ENCODE results near the gene ATP8A2. TPM values are rescaled to one million over a fixed set of nuclear protein-coding genes. Genes with fewer than 3 reads are reported as not detected.

ATP8A2 gene
- total and polyA plus RNA-seq, 12 donors, result under 0.01 to 0.18 (median 0.10) TPM; not detected in 3

GRCh38 chr13:26026211-26026610 lies 654.4 kb downstream of the ATP8A2 start:
- 67 to 75% methylated on average over 4 of the region's 4 CpGs for WGBS, 2 donors
- DNase-seq, result no peak

GRCh38 chr13:26029581-26030136 lies 657.9 kb downstream of the ATP8A2 start:
- TF ChIP-seq CTCF (IDR thresholded peaks at IDR 0.05), result no peak
- H3K4me3 ChIP-seq, result no peak overlapping the region
- peaks cover 0 to 10% (median 2%) of the 10 kb centered on the region in 9 donors for H3K4me1 ChIP-seq
- peaks cover 0 to 16% (median 6%) of the 10 kb centered on the region in 7 donors for H3K27me3 ChIP-seq
- H3K9me3 ChIP-seq, result peaks cover 0 to 12% (median 0%) of the 10 kb centered on the region in 11 donors
- intact Hi-C loops (cut with DNase I), result no loop called here
- ATAC-seq (no peak), DNase-seq (no peak)
- H3K27ac ChIP-seq, result no peak overlapping the region
- H3K36me3 ChIP-seq, result no peaks in the 10 kb centered on the region
- 96 to 97% methylated on average over 4 of the region's 4 CpGs for WGBS, 2 donors

More at GRCh38 chr13:26026211-26026610, 654.4 kb downstream of the ATP8A2 start:
- peaks cover 0 to 41% (median 20%) of the 10 kb centered on the region in 9 donors for H3K4me1 ChIP-seq
- no peak overlapping the region for H3K4me3 ChIP-seq
- H3K9me3 ChIP-seq, result peaks cover 0 to 8% (median 0%) of the 10 kb centered on the region in 11 donors
- H3K27me3 ChIP-seq, result peaks cover 0 to 19% (median 4%) of the 10 kb centered on the region in 7 donors
- H3K27ac ChIP-seq, result no peak overlapping the region
- intact Hi-C loops (cut with DNase I), result no loop called here
- H3K36me3 ChIP-seq, result no peaks in the 10 kb centered on the region
- no peak for TF ChIP-seq CTCF (IDR thresholded peaks at IDR 0.05)
- ATAC-seq, result no peak

GRCh38 chr13:26030331-26030730 lies 658.6 kb downstream of the ATP8A2 start:
- TF ChIP-seq CTCF (IDR thresholded peaks at IDR 0.05), result no peak
- ATAC-seq (no peak), DNase-seq (no peak)
- H3K27ac ChIP-seq, result no peak overlapping the region
- peaks cover 0 to 16% (median 11%) of the 10 kb centered on the region in 7 donors for H3K27me3 ChIP-seq
- intact Hi-C loops (cut with DNase I), result no loop called here
- WGBS, 2 donors, result 94 to 95% methylated on average over 4 of the region's 4 CpGs
- no peak overlapping the region for H3K4me3 ChIP-seq
- peaks cover 0 to 3% (median 0%) of the 10 kb centered on the region in 9 donors for H3K4me1 ChIP-seq
- peaks cover 0 to 12% (median 0%) of the 10 kb centered on the region in 11 donors for H3K9me3 ChIP-seq
- H3K36me3 ChIP-seq, result no peaks in the 10 kb centered on the region

GRCh38 chr13:26034018-26034417 lies 662.2 kb downstream of the ATP8A2 start:
- TF ChIP-seq CTCF (IDR thresholded peaks at IDR 0.05), result no peak
- intact Hi-C loops (cut with DNase I), result no loop called here
- Histone ChIP-seq H3K27ac (no peak overlapping the region), H3K4me1 (peaks cover 0 to 7% (median 0%) of the 10 kb centered on the region in 9 donors), H3K36me3 (no peaks in the 10 kb centered on the region), H3K4me3 (no peak overlapping the region), H3K9me3 (peaks cover 0 to 22% (median 0%) of the 10 kb centered on the region in 11 donors), H3K27me3 (peaks cover 0 to 23% (median 16%) of the 10 kb centered on the region in 7 donors)
- 86 to 94% methylated on average over 3 of the region's 3 CpGs for WGBS, 2 donors
- no peak for DNase-seq
- no peak for ATAC-seq
